Endothelial cell of umbilical vein (primary cell): Measurements from ENCODE around the gene TAF13. TPM values are rescaled to one million over a fixed set of nuclear protein-coding genes. Genes with fewer than 3 reads are reported as not detected.

Experiments used
- Bru-seq: library from RNA; stranded (reverse); fragments of 400-500 nt; gene quantifications from one replicate; lab custom pipeline; 2021; lab: Mats Ljungman, UMichigan
- BruChase-seq, 2 experiments: library from RNA; stranded (reverse); fragments of 400-500 nt; gene quantifications; one replicate each; lab custom pipeline; 2021; lab: Mats Ljungman, UMichigan
- BruUV-seq: library from RNA; stranded (reverse); fragments of 400-500 nt; replicated peaks from 2 replicates; lab custom pipeline; 2021; lab: Mats Ljungman, UMichigan
- CTCF ChIA-PET: fragments of 300-600, 350-600 bp; sonication (Branson Sonifier 250); formaldehyde crosslinking; loops from one replicate; lab custom pipeline; 2021; ENCODE audit warnings: antibody characterized with exemption, inconsistent platforms; lab: Charles Lee
- POLR2A ChIA-PET: fragments of 300-600, 350-600 bp; sonication (Branson Sonifier 250); formaldehyde crosslinking; loops from one replicate; lab custom pipeline; 2021; ENCODE audit warnings: antibody characterized with exemption, inconsistent platforms; lab: Charles Lee
- DNase-seq: peaks from one replicate; pipeline ENCODE4 v3.0.0-alpha.2; 2011; ENCODE audit warnings: low read depth, low spot score
- FAIRE-seq: peaks from 2 replicates; lab custom pipeline; 2011; peaks lifted over from hg19 to GRCh38; lab: Jason Lieb, UNC
- H2AFZ ChIP-seq: 2 replicates; pipeline ENCODE4 v1.6.0; 2012; ENCODE audit warnings: low read depth, low read length, control low read depth, inconsistent platforms
- H3K27ac ChIP-seq: 2 replicates; pipeline ENCODE4 v1.5.1; 2011; ENCODE audit warnings: low read depth, mild to moderate bottlenecking, control low read depth, low read length, moderate library complexity; ENCODE audit not compliant: insufficient read depth
- H3K27me3 ChIP-seq, 2 experiments: 2 replicates each; pipeline versions ENCODE4 v1.6.0 to v1.6.1; 2011; ENCODE audit warnings: low read length in 2 of 2, mixed read lengths in 1 of 2; ENCODE audit not compliant: control insufficient read depth in 2 of 2, insufficient read depth in 2 of 2
- H3K36me3 ChIP-seq, 2 experiments: 2 replicates in 1 of 2; 3 replicates in 1 of 2; pipeline ENCODE4 v1.5.1; 2011; ENCODE audit warnings: low read length in 2 of 2, mild to moderate bottlenecking in 1 of 2, moderate library complexity in 1 of 2; ENCODE audit not compliant: control insufficient read depth in 2 of 2, insufficient read depth in 2 of 2; ENCODE audit errors: extremely low read depth in 1 of 2
- H3K4me1 ChIP-seq: 3 replicates; pipeline ENCODE4 v1.5.1; 2011; ENCODE audit warnings: mild to moderate bottlenecking, low read length; ENCODE audit not compliant: control insufficient read depth, insufficient read depth; ENCODE audit errors: extremely low read depth
- H3K4me2 ChIP-seq: 2 replicates; pipeline ENCODE4 v1.6.1; 2011; ENCODE audit warnings: low read length, control low read depth, mixed read lengths; ENCODE audit not compliant: insufficient read depth
- H3K4me3 ChIP-seq, 3 experiments: fragments of 200-600 bp in 1 of 3; sonication (generic), shearing (Covaris generic) in 1 of 3; replicated peaks in 1 of 3; 2 replicates each; pipeline ENCODE4 v1.5.1; 2011 to 2016; ENCODE audit warnings: control low read depth in 3 of 3, low read length in 3 of 3, mild to moderate bottlenecking in 2 of 3, inconsistent platforms in 1 of 3, low read depth in 1 of 3, moderate library complexity in 1 of 3; ENCODE audit not compliant: insufficient read depth in 1 of 3
- H3K79me2 ChIP-seq: 2 replicates; pipeline ENCODE4 v1.6.0; 2012; ENCODE audit warnings: low read length, inconsistent platforms; ENCODE audit not compliant: control insufficient read depth, insufficient read depth
- H3K9ac ChIP-seq: replicated peaks from 2 replicates; pipeline ENCODE3; 2011; ENCODE audit warnings: low read length, control low read depth; ENCODE audit not compliant: insufficient read depth; ENCODE audit errors: extremely low read depth
- H3K9me1 ChIP-seq: replicated peaks from 3 replicates; pipeline ENCODE4 v1.6.0; 2011; ENCODE audit warnings: mild to moderate bottlenecking, low read length; ENCODE audit not compliant: control insufficient read depth, insufficient read depth; ENCODE audit errors: extremely low read depth
- H3K9me3 ChIP-seq: replicated peaks from 2 replicates; pipeline ENCODE4 v1.5.1; 2012; ENCODE audit warnings: low read length, inconsistent platforms; ENCODE audit not compliant: control insufficient read depth, insufficient read depth
- H4K20me1 ChIP-seq: replicated peaks from 2 replicates; pipeline ENCODE3; 2011; ENCODE audit warnings: mild to moderate bottlenecking, low read length; ENCODE audit not compliant: control insufficient read depth, insufficient read depth; ENCODE audit errors: extremely low read depth
- CTCF ChIP-seq, 2 donors: IDR thresholded peaks; 1 replicate in 1 of 2; 2 replicates in 1 of 2; pipeline ENCODE4 v1.5.1; 2011; ENCODE audit warnings: low read length in 2 of 2, mild to moderate bottlenecking in 2 of 2, moderate library complexity in 2 of 2, control low read depth in 1 of 2, inconsistent platforms in 1 of 2, low read depth in 1 of 2; ENCODE audit not compliant: insufficient read depth in 1 of 2; ENCODE audit errors: extremely low read depth in 1 of 2
- EZH2 ChIP-seq: IDR thresholded peaks from 2 replicates; pipeline ENCODE4 v1.6.1; 2012; ENCODE audit warnings: borderline replicate concordance, low read depth, mild to moderate bottlenecking, moderate library complexity, low read length, inconsistent platforms; ENCODE audit not compliant: severe bottlenecking
- FOS ChIP-seq: IDR thresholded peaks from 2 replicates; pipeline ENCODE4 v1.6.1; 2011; ENCODE audit warnings: mild to moderate bottlenecking, low read length, moderate library complexity, borderline replicate concordance; ENCODE audit not compliant: insufficient read depth
- GATA2 ChIP-seq: IDR thresholded peaks from 2 replicates; pipeline ENCODE4 v1.7.0; 2011; ENCODE audit warnings: low read depth, mild to moderate bottlenecking, moderate library complexity, mixed read lengths, low read length; ENCODE audit not compliant: insufficient read length, insufficient read depth
- JUN ChIP-seq: IDR thresholded peaks from 2 replicates; pipeline ENCODE4 v1.6.1; 2011; ENCODE audit warnings: borderline replicate concordance, low read depth; ENCODE audit not compliant: insufficient read length, insufficient read depth
- MYC ChIP-seq: IDR thresholded peaks from one replicate; pipeline ENCODE4 v1.6.1; 2011; ENCODE audit warnings: mild to moderate bottlenecking, low read depth, low read length
- POLR2A ChIP-seq: IDR thresholded peaks from 2 replicates; pipeline ENCODE4 v1.6.1; 2012; ENCODE audit warnings: low read depth, mild to moderate bottlenecking, control low read depth, low read length
- POLR2AphosphoS5 ChIP-seq: IDR thresholded peaks from 2 replicates; pipeline ENCODE4 v1.6.1; 2012; ENCODE audit warnings: low read depth, mild to moderate bottlenecking, control low read depth, low read length, moderate library complexity; ENCODE audit not compliant: insufficient read depth
- dilution Hi-C: fragments of 300-500 bp; cut with MboI; formaldehyde crosslinking; loops from one replicate; pipeline ENCODE4 v1.15.0; 2019; ENCODE audit warnings: low sequenced_read_pairs; ENCODE audit not compliant: extremely low pct_ligation_motif_present
- intact Hi-C: fragments of 100-400 bp; cut with micrococcal nuclease; formaldehyde crosslinking; loops from one replicate; pipeline ENCODE4 v1.10.0; 2022
- long read RNA-seq: library from polyadenylated mRNA; stranded (forward); transcript quantifications from one replicate; pipeline ENCODE4 v2.0.0, GENCODE V29; 2021
- polyA minus RNA-seq, 3 experiments: library from RNA; depleted of rRNA, polyadenylated mRNA; stranded (reverse); fragments of >200 nt; gene quantifications; 1 replicate in 1 of 3; 2 replicates in 2 of 3; pipeline ENCODE4 v1.2.3, GENCODE V29; 2011
- polyA plus RNA-seq, 4 experiments: library from polyadenylated mRNA; depleted of rRNA in 3 of 4; stranded (reverse) in 3 of 4; unstranded in 1 of 4; fragments of >200 nt; gene quantifications; 2 replicates each; pipeline versions ENCODE4 v1.2.1 to v1.2.3, GENCODE V29; 2011 to 2012; ENCODE audit warnings: missing spikeins in 1 of 4
- total RNA-seq: library from RNA; stranded (reverse); gene quantifications from 2 replicates; pipeline ENCODE4 v1.2.3, GENCODE V29; 2021
- TF ChIP-seq, protein P1 (sequence below): IDR thresholded peaks from 2 replicates; pipeline ENCODE4 v1.6.1; 2011; ENCODE audit not compliant: insufficient read depth, insufficient read length

The TAF13 gene
- total RNA-seq (42.3 and 54.9 TPM in 2 replicates), polyA plus RNA-seq (9.6 and 14.8 TPM in 2 replicates), polyA minus RNA-seq (15.8 and 19.6 TPM in 2 replicates), Bru-seq, nascent RNA (percentile 83 among the genes with signal in this experiment), BruChase-seq, experiment 1, labeled RNA remaining after a 6-hour chase (percentile 94 among the genes with signal in this experiment), BruChase-seq, experiment 2, labeled RNA remaining after a 2-hour chase (percentile 88 among the genes with signal in this experiment)
- polyA plus RNA-seq (2011; cell fraction: cytosol; rRNA removed), result 21.4 and 22.6 TPM in 2 replicates
- polyA plus RNA-seq (2011; cell fraction: nucleus; rRNA removed), result 7.2 and 14.3 TPM in 2 replicates
- polyA plus RNA-seq (2012), result 49.4 and 85.8 TPM in 2 replicates
- polyA minus RNA-seq (2011; cell fraction: cytosol; rRNA and poly(A)+ RNA removed), result 25.0 TPM
- polyA minus RNA-seq (2011; cell fraction: nucleus; rRNA and poly(A)+ RNA removed), result 8.0 and 11.2 TPM in 2 replicates
- long read RNA-seq, partial matches to known transcripts, result 13 of 13 reads
- long read RNA-seq, other reads (novel, unspliced or antisense), result 0 of 13 reads

DNA sequence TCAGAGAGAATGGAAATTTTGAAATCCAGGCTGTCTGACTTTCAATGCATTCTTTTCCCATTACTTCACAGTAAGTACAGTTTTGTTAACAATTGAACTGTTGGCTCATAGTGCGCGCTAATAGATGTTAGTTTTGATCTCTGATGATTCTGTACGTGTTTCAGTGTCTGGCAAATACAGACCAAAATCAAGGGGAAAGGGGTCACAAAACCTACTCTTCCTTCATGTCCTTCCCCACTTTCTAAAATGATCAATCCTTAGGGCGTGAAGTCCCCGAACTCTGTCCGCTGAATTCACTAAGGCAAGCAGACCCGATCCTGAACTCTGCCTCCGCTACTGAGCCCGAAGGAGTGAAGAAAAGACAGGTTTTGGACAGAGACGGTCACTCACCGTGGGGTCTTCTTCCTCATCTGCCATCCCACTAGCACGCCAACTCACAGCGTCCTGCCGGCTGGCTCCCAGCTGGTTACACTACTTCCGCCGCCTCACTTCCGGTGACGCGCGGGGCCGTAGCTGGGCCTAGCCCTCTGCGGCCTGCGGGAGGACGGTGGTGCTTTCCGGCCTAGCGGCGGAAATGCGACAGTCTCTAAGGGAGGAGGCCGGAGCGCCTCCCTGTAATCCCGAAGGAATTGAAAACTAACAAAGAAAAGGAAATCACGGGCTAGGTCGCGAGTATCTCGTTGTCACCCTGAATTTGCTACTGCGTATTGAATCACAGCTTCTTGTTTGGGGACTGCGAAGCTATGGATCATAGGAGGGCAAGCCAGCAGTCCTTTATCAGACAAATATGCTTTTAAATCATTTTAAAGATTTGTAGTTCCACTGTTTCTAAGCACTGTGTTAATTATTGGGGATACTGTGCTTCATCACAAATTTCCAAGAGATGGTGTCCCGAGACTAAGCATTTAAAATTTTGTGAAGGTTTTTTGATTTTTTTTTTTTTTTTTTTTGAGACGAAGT is at the start of gene TAF13:
TSS of gene TAF13 (minus strand) at position 473 of the 960 bp plus-strand sequence. CDS start at position 417, 56 bp downstream.
- peak within 1 kb of the TSS; percentile 53 to 90 (median 67) for H3K4me3 ChIP-seq
- FAIRE-seq (peak; percentile 92), DNase-seq (peak; percentile 96)
- peaks cover 31% of the 10 kb centered on the region for H3K79me2 ChIP-seq
- POLR2A ChIA-PET, result interaction anchor here (0.7 to 1.3 kb wide), 7 partner anchors 15 to 134 kb away, joined by 3 to 11 read pairs (median 6); partner anchors contain the start of genes TMEM167B and WDR47
- TF ChIP-seq FOS, result peak; percentile 24
- TF ChIP-seq CTCF (IDR thresholded peaks at IDR 0.05; ENCODE audit: extremely low read depth in 1 of 2, insufficient read depth in 1 of 2, low read depth in 1 of 2, low read length in 2 of 2), result peak in 1 of 2 donors; percentile 4
- TF ChIP-seq, protein P1, sequence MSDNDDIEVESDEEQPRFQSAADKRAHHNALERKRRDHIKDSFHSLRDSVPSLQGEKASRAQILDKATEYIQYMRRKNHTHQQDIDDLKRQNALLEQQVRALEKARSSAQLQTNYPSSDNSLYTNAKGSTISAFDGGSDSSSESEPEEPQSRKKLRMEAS, result peak; percentile 34
- peak; percentile 97 for TF ChIP-seq POLR2A
- no peak for TF ChIP-seq JUN
- TF ChIP-seq GATA2, result no peak
- peak; percentile 92 for TF ChIP-seq POLR2AphosphoS5
- TF ChIP-seq MYC, result no peak
- TF ChIP-seq EZH2, result no peak
- H3K27me3 ChIP-seq, result no peaks in the 10 kb centered on the region
- no peaks in the 10 kb centered on the region for H4K20me1 ChIP-seq
- H3K4me2 ChIP-seq, result peak within 1 kb of the TSS; percentile 83
- intact Hi-C loops, result loop anchor here (1.0 kb wide), 4 partner anchors 14 to 36 kb away; partner anchors contain the start of genes TMEM167B and WDR47
- peak within 1 kb of the TSS; percentile 52 for H2AFZ ChIP-seq
- peak within 1 kb of the TSS; percentile 93 for H3K27ac ChIP-seq
- TSS peak; percentile 99 for BruUV-seq
- H3K4me1 ChIP-seq, result peaks cover 21% of the 10 kb centered on the region
- H3K9ac ChIP-seq, result peak within 1 kb of the TSS; percentile 94
- H3K9me1 ChIP-seq, result no peaks in the 10 kb centered on the region
- H3K36me3 ChIP-seq, result peaks cover 0 to 6% of the 10 kb centered on the region in 2 experiments
- no peaks in the 10 kb centered on the region for H3K9me3 ChIP-seq
- CTCF ChIA-PET, result interaction anchor here (0.6 to 2.6 kb wide), 5 partner anchors 15 to 300 kb away, joined by 3 to 26 read pairs (median 6); partner anchors contain the start of genes CLCC1 and TMEM167B
- dilution Hi-C loops, result no loop called here
